Astrocyte of the cerebellum (primary cell): Measurements from ENCODE around the gene PDCD10.

ENCODE experiments used
- DNase-seq: peaks from one replicate; pipeline ENCODE4 v3.0.0-alpha.2; 2011; ENCODE audit warnings: low read depth
- H3K4me3 ChIP-seq: 2 replicates; pipeline ENCODE4 v1.5.1; 2011; ENCODE audit warnings: mild to moderate bottlenecking, low read depth, low read length, moderate library complexity
- CTCF ChIP-seq: IDR thresholded peaks from 2 replicates; pipeline ENCODE4 v1.5.1; 2012; ENCODE audit warnings: low read length, low read depth, moderate library complexity, mild to moderate bottlenecking; ENCODE audit errors: missing control alignments
- in situ Hi-C: cut with HindIII; loops from 2 replicates; pipeline ENCODE4 v1.10.0; 2017; ENCODE audit warnings: low sequenced_read_pairs

Gene PDCD10

GRCh38 chr3:167700926-167701325 lies 33.8 kb downstream of the PDCD10 start:
- no peak overlapping the region for H3K4me3 ChIP-seq
- DNase-seq = no peak
- in situ Hi-C loops = no loop called here
- no peak for TF ChIP-seq CTCF

GRCh38 chr3:167700046-167700445 lies 34.6 kb downstream of the PDCD10 start:
- in situ Hi-C loops = no loop called here
- no peak overlapping the region for H3K4me3 ChIP-seq
- no peak for DNase-seq
- TF ChIP-seq CTCF = no peak

- DNase-seq = no peak
- H3K4me3 ChIP-seq = no peak overlapping the region
- in situ Hi-C loops = no loop called here
- no peak for TF ChIP-seq CTCF
These were observed 40.6 kb downstream of the PDCD10 start for GRCh38 chr3:167694121-167694520.

GRCh38 chr3:167691366-167691765 lies 43.3 kb downstream of the PDCD10 start:
- no peak for TF ChIP-seq CTCF
- in situ Hi-C loops = no loop called here
- no peak for DNase-seq
- no peak overlapping the region for H3K4me3 ChIP-seq

- in situ Hi-C loops = no loop called here
These were observed 50.2 kb downstream of the PDCD10 start for GRCh38 chr3:167684388-167684993.

GRCh38 chr3:167679526-167679925 lies 55.2 kb downstream of the PDCD10 start:
- no peak overlapping the region for H3K4me3 ChIP-seq
- in situ Hi-C loops = no loop called here
- DNase-seq = no peak
- no peak for TF ChIP-seq CTCF

More at GRCh38 chr3:167684388-167684993, 50.2 kb downstream of the PDCD10 start:
- peak; percentile 53 for DNase-seq
- peak; percentile 43 for TF ChIP-seq CTCF
- H3K4me3 ChIP-seq = no peak overlapping the region
